ENCODE results near the gene CLDN7.

DNA sequence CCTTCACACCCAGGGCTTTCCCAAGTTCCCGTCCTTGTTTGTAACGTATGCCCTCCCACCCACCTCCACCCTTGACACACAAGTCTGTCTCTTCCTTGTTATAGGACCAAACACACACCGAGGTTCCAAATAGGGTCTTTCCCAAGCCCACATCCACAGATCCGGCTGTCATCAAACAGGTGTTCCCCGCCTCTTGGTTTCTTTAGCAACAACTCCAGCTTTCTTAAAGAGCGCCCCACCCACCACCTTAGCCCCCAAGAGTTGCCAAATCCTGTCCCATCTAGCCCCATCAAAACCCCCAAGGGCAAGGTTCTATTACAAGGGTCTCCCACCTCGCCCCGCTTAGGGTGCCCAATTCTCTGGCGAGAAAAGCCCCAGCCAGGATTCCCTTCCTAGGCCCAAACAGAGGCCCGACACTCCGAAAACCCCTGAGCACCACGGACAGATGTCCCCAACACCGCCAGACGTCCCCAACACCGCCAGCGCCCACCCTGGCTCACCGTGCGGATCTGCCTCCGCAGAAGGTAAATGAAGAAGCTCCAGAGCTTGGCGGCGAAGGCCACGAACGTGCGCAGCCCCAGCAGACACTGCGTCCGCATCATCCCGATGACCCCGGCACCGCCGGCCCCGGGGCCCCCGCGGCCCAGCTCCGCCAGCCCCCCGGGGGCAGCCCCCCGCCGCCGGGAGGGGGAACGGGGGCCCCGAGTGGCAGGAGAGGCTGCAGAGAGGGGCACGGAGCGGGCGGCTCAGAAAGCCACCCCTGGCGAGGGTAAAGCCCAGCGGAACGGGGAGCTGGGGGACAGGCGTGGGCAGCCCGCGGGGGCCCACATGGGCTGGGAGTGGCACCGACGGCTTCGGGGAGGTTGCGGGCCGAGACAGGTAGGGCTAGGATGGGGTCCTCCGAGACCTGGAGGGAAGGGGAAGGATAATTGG lies 11.3 kb downstream of the CLDN7 start:
- TF ChIP-seq, protein P1, sequence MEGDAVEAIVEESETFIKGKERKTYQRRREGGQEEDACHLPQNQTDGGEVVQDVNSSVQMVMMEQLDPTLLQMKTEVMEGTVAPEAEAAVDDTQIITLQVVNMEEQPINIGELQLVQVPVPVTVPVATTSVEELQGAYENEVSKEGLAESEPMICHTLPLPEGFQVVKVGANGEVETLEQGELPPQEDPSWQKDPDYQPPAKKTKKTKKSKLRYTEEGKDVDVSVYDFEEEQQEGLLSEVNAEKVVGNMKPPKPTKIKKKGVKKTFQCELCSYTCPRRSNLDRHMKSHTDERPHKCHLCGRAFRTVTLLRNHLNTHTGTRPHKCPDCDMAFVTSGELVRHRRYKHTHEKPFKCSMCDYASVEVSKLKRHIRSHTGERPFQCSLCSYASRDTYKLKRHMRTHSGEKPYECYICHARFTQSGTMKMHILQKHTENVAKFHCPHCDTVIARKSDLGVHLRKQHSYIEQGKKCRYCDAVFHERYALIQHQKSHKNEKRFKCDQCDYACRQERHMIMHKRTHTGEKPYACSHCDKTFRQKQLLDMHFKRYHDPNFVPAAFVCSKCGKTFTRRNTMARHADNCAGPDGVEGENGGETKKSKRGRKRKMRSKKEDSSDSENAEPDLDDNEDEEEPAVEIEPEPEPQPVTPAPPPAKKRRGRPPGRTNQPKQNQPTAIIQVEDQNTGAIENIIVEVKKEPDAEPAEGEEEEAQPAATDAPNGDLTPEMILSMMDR (IDR thresholded peaks at IDR 0.05) = no peak
- TF ChIP-seq ZFX (IDR thresholded peaks at IDR 0.05; ENCODE audit: borderline replicate concordance) = no peak

All from 22Rv1 (cell line).